ENCODE results near the gene TMEM178B. TPM values are rescaled to one million over a fixed set of nuclear protein-coding genes. Genes with fewer than 3 reads are reported as not detected.
A peak's percentile ranks its signal among the peaks of the same experiment; 100 is the strongest.
"Not testable (repeated sequence)": the region's sequence is repeated elsewhere in the genome, so short reads cannot be mapped to it uniquely, and the experiment has no call there.

Gene TMEM178B
- total RNA-seq, 1 experiment from 2014 or later, result 1.1 TPM

- DNase-seq (ENCODE audit: low spot score), result no peak
- in situ Hi-C loops (cut with HindIII; ENCODE audit: low sequenced_read_pairs), result no loop called here
These were observed 93.1 kb downstream of the TMEM178B start for GRCh38 chr7:141166926-141167325.

GRCh38 chr7:141167381-141167964, 93.6 kb downstream of the TMEM178B start:
- DNase-seq (ENCODE audit: low spot score), result no peak
- in situ Hi-C loops (cut with HindIII; ENCODE audit: low sequenced_read_pairs), result no loop called here

- in situ Hi-C loops (cut with HindIII; ENCODE audit: low sequenced_read_pairs); DNase-seq (ENCODE audit: low spot score): not testable (repeated sequence)
These were observed 95.3 kb downstream of the TMEM178B start for GRCh38 chr7:141169157-141169556.

GRCh38 chr7:141175728-141176127, 101.9 kb downstream of the TMEM178B start:
- in situ Hi-C loops (cut with HindIII; ENCODE audit: low sequenced_read_pairs); DNase-seq (ENCODE audit: low spot score): not testable (repeated sequence)

- DNase-seq (ENCODE audit: low spot score); in situ Hi-C loops (cut with HindIII; ENCODE audit: low sequenced_read_pairs): not testable (repeated sequence)
These were observed 103.3 kb downstream of the TMEM178B start for GRCh38 chr7:141177120-141177519.

- DNase-seq (ENCODE audit: low spot score), result no peak
- in situ Hi-C loops (cut with HindIII; ENCODE audit: low sequenced_read_pairs), result no loop called here
These were observed 104.7 kb downstream of the TMEM178B start for GRCh38 chr7:141178486-141179135.

- DNase-seq (ENCODE audit: low spot score), result no peak
- in situ Hi-C loops (cut with HindIII; ENCODE audit: low sequenced_read_pairs), result no loop called here
These were observed 107.9 kb downstream of the TMEM178B start for GRCh38 chr7:141181812-141182211.

- in situ Hi-C loops (cut with HindIII; ENCODE audit: low sequenced_read_pairs), result no loop called here
- no peak for DNase-seq (ENCODE audit: low spot score)
These were observed 110.8 kb downstream of the TMEM178B start for GRCh38 chr7:141184532-141185190.

- in situ Hi-C loops (cut with HindIII; ENCODE audit: low sequenced_read_pairs), result no loop called here
- DNase-seq (ENCODE audit: low spot score), result no peak
These were observed 111.6 kb downstream of the TMEM178B start for GRCh38 chr7:141185369-141185967.

- DNase-seq (ENCODE audit: low spot score), result peak; percentile 82
- in situ Hi-C loops (cut with HindIII; ENCODE audit: low sequenced_read_pairs), result no loop called here
These were observed 115.4 kb downstream of the TMEM178B start for GRCh38 chr7:141189231-141189630.

- no peak for DNase-seq (ENCODE audit: low spot score)
- in situ Hi-C loops (cut with HindIII; ENCODE audit: low sequenced_read_pairs), result no loop called here
These were observed 116.6 kb downstream of the TMEM178B start for GRCh38 chr7:141190495-141190894.

- DNase-seq (ENCODE audit: low spot score), result no peak
- in situ Hi-C loops (cut with HindIII; ENCODE audit: low sequenced_read_pairs), result no loop called here
These were observed 117.4 kb downstream of the TMEM178B start for GRCh38 chr7:141191277-141191676.

GRCh38 chr7:141193066-141193465, 119.2 kb downstream of the TMEM178B start:
- in situ Hi-C loops (cut with HindIII; ENCODE audit: low sequenced_read_pairs), result no loop called here
- DNase-seq (ENCODE audit: low spot score), result no peak

- in situ Hi-C loops (cut with HindIII; ENCODE audit: low sequenced_read_pairs); DNase-seq (ENCODE audit: low spot score): not testable (repeated sequence)
These were observed 121.9 kb downstream of the TMEM178B start for GRCh38 chr7:141195722-141196121.

- in situ Hi-C loops (cut with HindIII; ENCODE audit: low sequenced_read_pairs), result no loop called here
These were observed 124.5 kb downstream of the TMEM178B start for GRCh38 chr7:141198194-141198958.

GRCh38 chr7:141200191-141201108, 126.6 kb downstream of the TMEM178B start:
- in situ Hi-C loops (cut with HindIII; ENCODE audit: low sequenced_read_pairs), result no loop called here
- peak; percentile 98 for DNase-seq (ENCODE audit: low spot score)

More at GRCh38 chr7:141198194-141198958, 124.5 kb downstream of the TMEM178B start:
- no peak for DNase-seq (ENCODE audit: low spot score)

- in situ Hi-C loops (cut with HindIII; ENCODE audit: low sequenced_read_pairs), result no loop called here
- peak; percentile 7 for DNase-seq (ENCODE audit: low spot score)
These were observed 127.5 kb downstream of the TMEM178B start for GRCh38 chr7:141201145-141201885.

GRCh38 chr7:141202535-141202934, 128.7 kb downstream of the TMEM178B start:
- in situ Hi-C loops (cut with HindIII; ENCODE audit: low sequenced_read_pairs), result no loop called here
- no peak for DNase-seq (ENCODE audit: low spot score)

All from G401 (cell line).